ENCODE results near the gene ANKRD13A.

DNA sequence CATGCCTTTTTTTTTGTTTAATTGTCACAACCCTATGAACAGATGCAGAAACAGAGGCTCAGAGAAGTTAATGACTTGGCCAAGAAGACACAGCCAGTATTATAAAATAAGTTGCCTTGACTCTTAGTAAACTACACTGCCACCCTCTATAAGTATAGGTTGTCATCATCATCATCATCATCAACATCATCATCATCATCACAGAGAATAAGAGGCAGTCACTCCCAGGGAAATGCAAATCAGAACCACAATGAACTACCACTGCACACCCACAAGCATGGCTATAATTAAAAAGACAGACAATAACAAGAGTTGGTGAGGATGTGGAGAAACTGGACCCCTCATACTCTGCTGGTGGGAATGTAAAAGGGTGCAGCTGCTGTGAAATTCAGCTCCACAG is 72.3 kb downstream of the ANKRD13A start:
- TF ChIP-seq GATA2 (IDR thresholded peaks at IDR 0.05; ENCODE audit: low read depth, low read length) (no peak), GATA3 (IDR thresholded peaks at IDR 0.05; ENCODE audit: low read depth, low read length) (no peak)

All from SH-SY5Y (cell line).